SU-DHL-6 (cell line): ENCODE data around the gene LHFPL3.

ENCODE experiments used
- H2AFZ ChIP-seq: fragments of 200-600 bp; sonication (generic); 2 replicates; pipeline ENCODE4 v1.6.1; 2014; ENCODE audit warnings: low read depth, mild to moderate bottlenecking, moderate library complexity, mixed read lengths, antibody characterized with exemption, low read length; ENCODE audit not compliant: severe bottlenecking
- H3F3A ChIP-seq: fragments of 200-600 bp; shearing (Covaris generic); 2 replicates; pipeline ENCODE4 v1.6.0; 2016; ENCODE audit warnings: antibody characterized with exemption, mild to moderate bottlenecking; ENCODE audit not compliant: insufficient read depth
- H3K27ac ChIP-seq: fragments of 200-600 bp; sonication (generic); 2 replicates; pipeline ENCODE4 v1.5.1; 2016; ENCODE audit warnings: low read depth, mild to moderate bottlenecking, low read length, moderate library complexity, mixed read lengths
- H3K27me3 ChIP-seq: fragments of 200-600 bp; sonication (generic), shearing (Covaris generic); 2 replicates; pipeline ENCODE4 v1.6.0; 2014; ENCODE audit warnings: mild to moderate bottlenecking, low read length
- H3K36me3 ChIP-seq: fragments of 200-600 bp; sonication (generic); 2 replicates; pipeline ENCODE4 v1.6.1; 2014; ENCODE audit warnings: mild to moderate bottlenecking, low read length, mixed read lengths
- H3K4me2 ChIP-seq: fragments of 300-600, 200-600 bp; shearing (Covaris generic), sonication (generic); 2 replicates; pipeline ENCODE4 v1.6.0; 2014; ENCODE audit warnings: low read length, low read depth, mild to moderate bottlenecking; ENCODE audit not compliant: poor library complexity, severe bottlenecking
- H3K4me3 ChIP-seq: fragments of 200-600 bp; sonication (generic); 2 replicates; pipeline ENCODE4 v1.5.1; 2014; ENCODE audit warnings: antibody characterized with exemption, low read length, mild to moderate bottlenecking, mixed read lengths; ENCODE audit not compliant: insufficient read depth, poor library complexity, severe bottlenecking
- H3K79me2 ChIP-seq: fragments of 200-600 bp; sonication (generic); 2 replicates; pipeline ENCODE4 v1.6.1; 2014; ENCODE audit warnings: mild to moderate bottlenecking, low read length, moderate library complexity; ENCODE audit not compliant: insufficient read depth
- H3K9ac ChIP-seq: fragments of 200-600 bp; sonication (generic); 2 replicates; pipeline ENCODE4 v1.7.0; 2014; ENCODE audit warnings: mild to moderate bottlenecking, low read length
- H3K9me2 ChIP-seq: fragments of 200-600 bp; sonication (generic); replicated peaks from 2 replicates; pipeline ENCODE4 v1.6.1; 2014; ENCODE audit warnings: low read length; ENCODE audit not compliant: insufficient read depth
- H3K9me3 ChIP-seq: fragments of 200-600 bp; sonication (generic); 2 replicates; pipeline ENCODE4 v1.6.1; 2014; ENCODE audit warnings: low read length, mixed read lengths; ENCODE audit not compliant: insufficient read depth
- H4K20me1 ChIP-seq: fragments of 200-600 bp; sonication (generic); 2 replicates; pipeline ENCODE4 v1.6.1; 2014; ENCODE audit warnings: low read depth, mild to moderate bottlenecking, antibody characterized with exemption, low read length, moderate library complexity, mixed read lengths
- CTCF ChIP-seq: fragments of 200-600 bp; sonication (generic); IDR thresholded peaks from one replicate; pipeline ENCODE4 v1.5.1; 2017; ENCODE audit warnings: antibody characterized with exemption, mild to moderate bottlenecking, low read length, moderate library complexity; ENCODE audit not compliant: insufficient read depth, poor library complexity, severe bottlenecking
- EZH2phosphoT487 ChIP-seq: fragments of 200-600 bp; sonication (generic), shearing (Covaris generic); conservative IDR thresholded peaks from 2 replicates; pipeline ENCODE4 v1.6.1; 2018; ENCODE audit warnings: mild to moderate bottlenecking, antibody characterized with exemption, low read length, moderate library complexity, mixed read lengths

Gene LHFPL3

GRCh38 chr7:104901240-104901619 is 572.8 kb downstream of the LHFPL3 start:
- Histone ChIP-seq H3K9me3 (no peaks in the 10 kb centered on the region), H4K20me1 (no peaks in the 10 kb centered on the region), H3K27ac (no peak overlapping the region), H3K36me3 (no peaks in the 10 kb centered on the region), H3K9me2 (no peaks in the 10 kb centered on the region), H3K4me3 (no peak overlapping the region), H3F3A (no peaks in the 10 kb centered on the region), H3K9ac (no peak overlapping the region), H3K27me3 (no peaks in the 10 kb centered on the region), H3K79me2 (no peaks in the 10 kb centered on the region), H3K4me2 (no peak overlapping the region), H2AFZ (no peak overlapping the region)
- TF ChIP-seq EZH2phosphoT487 (no peak), CTCF (no peak)

GRCh38 chr7:104902183-104902582 is 573.8 kb downstream of the LHFPL3 start:
- H3K4me2 ChIP-seq, result no peak overlapping the region
- TF ChIP-seq CTCF (no peak), EZH2phosphoT487 (no peak)
- no peaks in the 10 kb centered on the region for H3K9me3 ChIP-seq
- H3K9me2 ChIP-seq, result no peaks in the 10 kb centered on the region
- H3K27me3 ChIP-seq, result 0 out of 2 replicates have a peak, but pooled peaks cover 3% of the 10 kb centered on the region
- H3F3A ChIP-seq, result no peaks in the 10 kb centered on the region
- H2AFZ ChIP-seq, result no peak overlapping the region
- no peaks in the 10 kb centered on the region for H4K20me1 ChIP-seq
- no peaks in the 10 kb centered on the region for H3K79me2 ChIP-seq
- H3K9ac ChIP-seq, result no peak overlapping the region
- no peak overlapping the region for H3K27ac ChIP-seq
- H3K4me3 ChIP-seq, result no peak overlapping the region
- no peaks in the 10 kb centered on the region for H3K36me3 ChIP-seq

GRCh38 chr7:104903044-104903443 is 574.6 kb downstream of the LHFPL3 start:
- no peaks in the 10 kb centered on the region for H3K79me2 ChIP-seq
- TF ChIP-seq CTCF, result no peak

More at GRCh38 chr7:104903044-104903443, 574.6 kb downstream of the LHFPL3 start:
- H3K9me2 ChIP-seq, result no peaks in the 10 kb centered on the region
- no peak overlapping the region for H3K9ac ChIP-seq
- no peak overlapping the region for H3K27ac ChIP-seq
- no peak overlapping the region for H3K4me2 ChIP-seq
- H3K9me3 ChIP-seq, result no peaks in the 10 kb centered on the region
- H3K36me3 ChIP-seq, result no peaks in the 10 kb centered on the region
- no peaks in the 10 kb centered on the region for H4K20me1 ChIP-seq
- no peaks in the 10 kb centered on the region for H3F3A ChIP-seq
- 0 out of 2 replicates have a peak, but pooled peaks cover 3% of the 10 kb centered on the region for H3K27me3 ChIP-seq
- no peak overlapping the region for H3K4me3 ChIP-seq
- H2AFZ ChIP-seq, result no peak overlapping the region
